ENCODE measurements around the gene NTN4. TPM values are rescaled to one million over a fixed set of nuclear protein-coding genes. Genes with fewer than 3 reads are reported as not detected.

NTN4 gene
- total and polyA plus RNA-seq, 9 donors, result 25.0 to 46.9 (median 43.1) TPM

GRCh38 chr12:95648990-95649791 is 141.4 kb downstream of the NTN4 start:
- H3K4me3 ChIP-seq (ENCODE audit: low read length), result no peak overlapping the region
- peaks cover 24% of the 10 kb centered on the region for H3K4me1 ChIP-seq (ENCODE audit: control insufficient read depth, insufficient read depth, low read length)
- H3K27ac ChIP-seq (ENCODE audit: low read length), result no peak overlapping the region

GRCh38 chr12:95646781-95647190 is 143.8 kb downstream of the NTN4 start:
- Histone ChIP-seq H3K4me3 (ENCODE audit: low read length) (no peak overlapping the region), H3K36me3 (ENCODE audit: control insufficient read depth, insufficient read depth, low read length) (no peaks in the 10 kb centered on the region), H3K27me3 (ENCODE audit: control insufficient read depth, insufficient read depth, low read length) (no peaks in the 10 kb centered on the region), H3K9me3 (replicated peaks; ENCODE audit: control insufficient read depth, low read depth, low read length) (no peaks in the 10 kb centered on the region), H3K4me1 (ENCODE audit: control insufficient read depth, insufficient read depth, low read length) (peaks cover 28% of the 10 kb centered on the region), H3K27ac (ENCODE audit: low read length) (peak overlapping the region; percentile 79)
- DNase-seq, result peak; percentile 92
- 16% methylated on average over 4 of the region's 5 CpGs for WGBS (ENCODE audit: insufficient coverage)

More at GRCh38 chr12:95648990-95649791, 141.4 kb downstream of the NTN4 start:
- DNase-seq, result no peak
- no peaks in the 10 kb centered on the region for H3K36me3 ChIP-seq (ENCODE audit: control insufficient read depth, insufficient read depth, low read length)
- WGBS (ENCODE audit: insufficient coverage), result 56% methylated on average over 2 of the region's 9 CpGs
- H3K27me3 ChIP-seq (ENCODE audit: control insufficient read depth, insufficient read depth, low read length), result no peaks in the 10 kb centered on the region
- H3K9me3 ChIP-seq (replicated peaks; ENCODE audit: control insufficient read depth, low read depth, low read length), result no peaks in the 10 kb centered on the region

GRCh38 chr12:95643256-95643655 is 147.3 kb downstream of the NTN4 start:
- whole genome bisulfite sequencing (ENCODE audit: insufficient coverage), result no CpG with 5 or more reads among the region's 4 CpGs
- no peaks in the 10 kb centered on the region for H3K27me3 ChIP-seq (ENCODE audit: control insufficient read depth, insufficient read depth, low read length)
- DNase-seq, result no peak
- H3K9me3 ChIP-seq (replicated peaks; ENCODE audit: control insufficient read depth, low read depth, low read length), result no peaks in the 10 kb centered on the region
- H3K4me1 ChIP-seq (ENCODE audit: control insufficient read depth, insufficient read depth, low read length), result peaks cover 45% of the 10 kb centered on the region
- H3K4me3 ChIP-seq (ENCODE audit: low read length), result no peak overlapping the region
- H3K36me3 ChIP-seq (ENCODE audit: control insufficient read depth, insufficient read depth, low read length), result no peaks in the 10 kb centered on the region
- H3K27ac ChIP-seq (ENCODE audit: low read length), result no peak overlapping the region

- Histone ChIP-seq H3K27me3 (ENCODE audit: control insufficient read depth, insufficient read depth, low read length) (no peaks in the 10 kb centered on the region), H3K9me3 (replicated peaks; ENCODE audit: control insufficient read depth, low read depth, low read length) (no peaks in the 10 kb centered on the region), H3K4me1 (ENCODE audit: control insufficient read depth, insufficient read depth, low read length) (peaks cover 51% of the 10 kb centered on the region), H3K36me3 (ENCODE audit: control insufficient read depth, insufficient read depth, low read length) (no peaks in the 10 kb centered on the region), H3K27ac (ENCODE audit: low read length) (peak overlapping the region; percentile 37), H3K4me3 (ENCODE audit: low read length) (no peak overlapping the region)
- no peak for DNase-seq
- WGBS (ENCODE audit: insufficient coverage), result no CpG with 5 or more reads among the region's 6 CpGs
Observed at GRCh38 chr12:95642583-95642982, 148.0 kb downstream of the NTN4 start.

- Histone ChIP-seq H3K4me1 (ENCODE audit: control insufficient read depth, insufficient read depth, low read length) (peaks cover 48% of the 10 kb centered on the region), H3K36me3 (ENCODE audit: control insufficient read depth, insufficient read depth, low read length) (no peaks in the 10 kb centered on the region), H3K4me3 (ENCODE audit: low read length) (no peak overlapping the region), H3K27me3 (ENCODE audit: control insufficient read depth, insufficient read depth, low read length) (no peaks in the 10 kb centered on the region), H3K9me3 (replicated peaks; ENCODE audit: control insufficient read depth, low read depth, low read length) (no peaks in the 10 kb centered on the region), H3K27ac (ENCODE audit: low read length) (peak overlapping the region; percentile 85)
- DNase-seq, result peak; percentile 48
- 100% methylated on average over 1 of the region's 3 CpGs for WGBS (ENCODE audit: insufficient coverage)
Observed at GRCh38 chr12:95641299-95641952, 149.1 kb downstream of the NTN4 start.

GRCh38 chr12:95640516-95640915 is 150.0 kb downstream of the NTN4 start:
- no peaks in the 10 kb centered on the region for H3K9me3 ChIP-seq (replicated peaks; ENCODE audit: control insufficient read depth, low read depth, low read length)
- no peak overlapping the region for H3K4me3 ChIP-seq (ENCODE audit: low read length)
- no peaks in the 10 kb centered on the region for H3K27me3 ChIP-seq (ENCODE audit: control insufficient read depth, insufficient read depth, low read length)
- peak; percentile 68 for DNase-seq
- H3K27ac ChIP-seq (ENCODE audit: low read length), result peak overlapping the region; percentile 85
- 44% methylated on average over 3 of the region's 3 CpGs for WGBS (ENCODE audit: insufficient coverage)
- peaks cover 41% of the 10 kb centered on the region for H3K4me1 ChIP-seq (ENCODE audit: control insufficient read depth, insufficient read depth, low read length)
- no peaks in the 10 kb centered on the region for H3K36me3 ChIP-seq (ENCODE audit: control insufficient read depth, insufficient read depth, low read length)

- no peak overlapping the region for H3K4me3 ChIP-seq (ENCODE audit: low read length)
- H3K27ac ChIP-seq (ENCODE audit: low read length), result peak overlapping the region; percentile 96
- H3K27me3 ChIP-seq (ENCODE audit: control insufficient read depth, insufficient read depth, low read length), result no peaks in the 10 kb centered on the region
- WGBS (ENCODE audit: insufficient coverage), result 40% methylated on average over 1 of the region's 8 CpGs
- H3K36me3 ChIP-seq (ENCODE audit: control insufficient read depth, insufficient read depth, low read length), result no peaks in the 10 kb centered on the region
- peaks cover 47% of the 10 kb centered on the region for H3K4me1 ChIP-seq (ENCODE audit: control insufficient read depth, insufficient read depth, low read length)
- no peaks in the 10 kb centered on the region for H3K9me3 ChIP-seq (replicated peaks; ENCODE audit: control insufficient read depth, low read depth, low read length)
- peak; percentile 98 for DNase-seq
Observed at GRCh38 chr12:95637471-95638155, 153.0 kb downstream of the NTN4 start.

- Histone ChIP-seq H3K27me3 (ENCODE audit: control insufficient read depth, insufficient read depth, low read length) (no peaks in the 10 kb centered on the region), H3K36me3 (ENCODE audit: control insufficient read depth, insufficient read depth, low read length) (no peaks in the 10 kb centered on the region), H3K9me3 (replicated peaks; ENCODE audit: control insufficient read depth, low read depth, low read length) (no peaks in the 10 kb centered on the region), H3K4me3 (ENCODE audit: low read length) (no peak overlapping the region), H3K27ac (ENCODE audit: low read length) (peak overlapping the region; percentile 96), H3K4me1 (ENCODE audit: control insufficient read depth, insufficient read depth, low read length) (peaks cover 44% of the 10 kb centered on the region)
- DNase-seq, result no peak
- WGBS (ENCODE audit: insufficient coverage), result 80% methylated on average over 24 of the region's 24 CpGs
Observed at GRCh38 chr12:95637010-95637409, 153.6 kb downstream of the NTN4 start.

- Histone ChIP-seq H3K4me1 (ENCODE audit: control insufficient read depth, insufficient read depth, low read length) (peaks cover 33% of the 10 kb centered on the region), H3K36me3 (ENCODE audit: control insufficient read depth, insufficient read depth, low read length) (no peaks in the 10 kb centered on the region), H3K9me3 (replicated peaks; ENCODE audit: control insufficient read depth, low read depth, low read length) (no peaks in the 10 kb centered on the region), H3K27me3 (ENCODE audit: control insufficient read depth, insufficient read depth, low read length) (no peaks in the 10 kb centered on the region), H3K4me3 (ENCODE audit: low read length) (no peak overlapping the region), H3K27ac (ENCODE audit: low read length) (no peak overlapping the region)
- 87% methylated on average over 4 of the region's 9 CpGs for WGBS (ENCODE audit: insufficient coverage)
- DNase-seq, result no peak
Observed at GRCh38 chr12:95634622-95635621, 155.6 kb downstream of the NTN4 start.

Data from muscle of leg (tissue), 11 donors.